Head of caudate nucleus (tissue), 42 donors: Measurements from ENCODE around the gene DHRS2.
A peak's percentile ranks its signal among the peaks of the same experiment; 100 is the strongest.

Experiments
- DNase-seq, 42 donors: peaks; one replicate each; pipeline versions ENCODE4 v3.0.0 to v3.0.0-alpha.2; 2020 to 2021; ENCODE audit warnings: mixed read lengths in 7 of 42
- intact Hi-C: fragments of 100-400 bp; cut with DNase I; formaldehyde crosslinking; loops from one replicate; pipeline ENCODE4 v1.15.0; 2022

Gene DHRS2

GRCh38 chr14:23641915-23642588 is 5.9 kb downstream of the DHRS2 start:
- DNase-seq, result no peak
- intact Hi-C loops, result no loop called here

- intact Hi-C loops, result no loop called here
- no peak for DNase-seq
These were observed 7.5 kb downstream of the DHRS2 start for GRCh38 chr14:23643533-23644194.

- intact Hi-C loops, result no loop called here
- no peak for DNase-seq
These were observed 8.2 kb downstream of the DHRS2 start for GRCh38 chr14:23644195-23644918.

- DNase-seq, result no peak
- intact Hi-C loops, result no loop called here
These were observed 8.8 kb downstream of the DHRS2 start for GRCh38 chr14:23644919-23645336.

GRCh38 chr14:23645504-23645811 is 9.3 kb downstream of the DHRS2 start:
- DNase-seq, result no peak
- intact Hi-C loops, result no loop called here

- intact Hi-C loops, result no loop called here
- no peak for DNase-seq
These were observed 9.9 kb downstream of the DHRS2 start for GRCh38 chr14:23645812-23646647.

- intact Hi-C loops, result no loop called here
These were observed 10.7 kb downstream of the DHRS2 start for GRCh38 chr14:23646648-23647549.

GRCh38 chr14:23647619-23648018 is 11.5 kb downstream of the DHRS2 start:
- no peak for DNase-seq
- intact Hi-C loops, result no loop called here

More at GRCh38 chr14:23646648-23647549, 10.7 kb downstream of the DHRS2 start:
- no peak for DNase-seq

- no peak for DNase-seq
- intact Hi-C loops, result no loop called here
These were observed 12.7 kb downstream of the DHRS2 start for GRCh38 chr14:23648764-23649460.

- intact Hi-C loops, result no loop called here
- no peak for DNase-seq
These were observed 14.3 kb downstream of the DHRS2 start for GRCh38 chr14:23650506-23650905.

GRCh38 chr14:23653051-23653450 is 16.9 kb downstream of the DHRS2 start:
- DNase-seq, result no peak
- intact Hi-C loops, result no loop called here

- no peak for DNase-seq
These were observed 18.1 kb downstream of the DHRS2 start for GRCh38 chr14:23654231-23654630.

GRCh38 chr14:23657959-23658470 is 21.9 kb downstream of the DHRS2 start:
- DNase-seq, result no peak
- intact Hi-C loops, result no loop called here

More at GRCh38 chr14:23654231-23654630, 18.1 kb downstream of the DHRS2 start:
- intact Hi-C loops, result no loop called here

- peak in 6 of 42 donors; percentile 5 to 45 (median 16) for DNase-seq
- intact Hi-C loops, result no loop called here
These were observed 24.4 kb downstream of the DHRS2 start for GRCh38 chr14:23660290-23661226.

GRCh38 chr14:23661542-23661941 is 25.4 kb downstream of the DHRS2 start:
- intact Hi-C loops, result no loop called here
- DNase-seq, result no peak

- no peak for DNase-seq
- intact Hi-C loops, result no loop called here
These were observed 27.0 kb downstream of the DHRS2 start for GRCh38 chr14:23663127-23663526.

- no peak for DNase-seq
- intact Hi-C loops, result no loop called here
These were observed 27.5 kb downstream of the DHRS2 start for GRCh38 chr14:23663711-23664110.
